HG03095 (cell line): ENCODE results near the gene SULT4A1.

ENCODE experiments used
- ATAC-seq: cut with Tn5 transposase; IDR thresholded peaks from one replicate; pipeline ENCODE4 v1.9.1; 2021; ENCODE audit warnings: moderate library complexity; ENCODE audit not compliant: unreplicated experiment

SULT4A1 gene

GRCh38 chr22:43846966-43847365 lies 15.3 kb downstream of the SULT4A1 start:
- no peak for ATAC-seq

- ATAC-seq, result no peak
Measured at GRCh38 chr22:43845981-43846380, 16.3 kb downstream of the SULT4A1 start.

- no peak for ATAC-seq
Measured at GRCh38 chr22:43844560-43845545, 17.5 kb downstream of the SULT4A1 start.

- no peak for ATAC-seq
Measured at GRCh38 chr22:43843783-43844530, 18.4 kb downstream of the SULT4A1 start.

GRCh38 chr22:43841742-43842141 lies 20.6 kb downstream of the SULT4A1 start:
- ATAC-seq, result no peak

- no peak for ATAC-seq
Measured at GRCh38 chr22:43840851-43841250, 21.5 kb downstream of the SULT4A1 start.

- ATAC-seq, result no peak
Measured at GRCh38 chr22:43840431-43840830, 21.9 kb downstream of the SULT4A1 start.

- no peak for ATAC-seq
Measured at GRCh38 chr22:43839781-43840180, 22.5 kb downstream of the SULT4A1 start.

- ATAC-seq, result no peak
Measured at GRCh38 chr22:43838571-43839307, 23.6 kb downstream of the SULT4A1 start.

GRCh38 chr22:43838161-43838560 lies 24.2 kb downstream of the SULT4A1 start:
- no peak for ATAC-seq

GRCh38 chr22:43837666-43838065 lies 24.6 kb downstream of the SULT4A1 start:
- no peak for ATAC-seq

GRCh38 chr22:43835736-43836135 lies 26.6 kb downstream of the SULT4A1 start:
- ATAC-seq, result no peak

GRCh38 chr22:43835166-43835565 lies 27.1 kb downstream of the SULT4A1 start:
- no peak for ATAC-seq

GRCh38 chr22:43833286-43834240 lies 28.8 kb downstream of the SULT4A1 start:
- no peak for ATAC-seq

- ATAC-seq, result no peak
Measured at GRCh38 chr22:43832393-43833265, 29.7 kb downstream of the SULT4A1 start.

- no peak for ATAC-seq
Measured at GRCh38 chr22:43831561-43832392, 30.5 kb downstream of the SULT4A1 start.

GRCh38 chr22:43830931-43831560 lies 31.3 kb downstream of the SULT4A1 start:
- ATAC-seq, result no peak
